ENCODE data around the gene SMYD3.
A peak's percentile ranks its signal among the peaks of the same experiment; 100 is the strongest.

SMYD3 gene

DNA sequence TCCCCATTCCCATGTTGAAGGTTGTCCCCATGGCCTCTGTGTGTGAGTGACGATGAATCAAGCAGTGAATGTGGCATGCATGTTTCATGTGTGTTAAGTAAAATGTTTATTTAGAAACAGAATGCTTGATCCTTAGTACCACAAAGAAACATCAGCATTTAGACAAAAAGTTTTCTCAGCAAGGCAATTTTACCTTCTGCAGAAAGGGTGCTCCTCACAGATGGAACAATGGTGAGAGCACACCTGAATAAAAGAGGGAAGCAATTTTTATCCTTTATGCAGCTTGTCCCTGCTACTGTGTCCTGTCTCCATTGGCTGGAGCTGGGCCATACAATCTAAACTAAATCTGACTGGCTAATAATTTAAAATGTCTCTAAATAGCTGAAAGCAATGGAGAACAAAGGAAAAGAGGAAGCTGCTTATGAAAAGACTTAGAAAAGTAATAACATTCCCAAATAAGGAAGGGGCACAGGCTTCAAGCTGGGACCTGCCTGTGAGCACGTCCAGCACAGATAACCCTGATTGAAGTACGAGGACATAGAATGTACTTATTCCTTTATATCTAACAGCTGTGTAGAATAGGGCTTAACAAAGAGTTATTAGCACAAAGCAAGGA is 8.4 kb upstream of the SMYD3 start:
- DNase-seq = no peak

DNA sequence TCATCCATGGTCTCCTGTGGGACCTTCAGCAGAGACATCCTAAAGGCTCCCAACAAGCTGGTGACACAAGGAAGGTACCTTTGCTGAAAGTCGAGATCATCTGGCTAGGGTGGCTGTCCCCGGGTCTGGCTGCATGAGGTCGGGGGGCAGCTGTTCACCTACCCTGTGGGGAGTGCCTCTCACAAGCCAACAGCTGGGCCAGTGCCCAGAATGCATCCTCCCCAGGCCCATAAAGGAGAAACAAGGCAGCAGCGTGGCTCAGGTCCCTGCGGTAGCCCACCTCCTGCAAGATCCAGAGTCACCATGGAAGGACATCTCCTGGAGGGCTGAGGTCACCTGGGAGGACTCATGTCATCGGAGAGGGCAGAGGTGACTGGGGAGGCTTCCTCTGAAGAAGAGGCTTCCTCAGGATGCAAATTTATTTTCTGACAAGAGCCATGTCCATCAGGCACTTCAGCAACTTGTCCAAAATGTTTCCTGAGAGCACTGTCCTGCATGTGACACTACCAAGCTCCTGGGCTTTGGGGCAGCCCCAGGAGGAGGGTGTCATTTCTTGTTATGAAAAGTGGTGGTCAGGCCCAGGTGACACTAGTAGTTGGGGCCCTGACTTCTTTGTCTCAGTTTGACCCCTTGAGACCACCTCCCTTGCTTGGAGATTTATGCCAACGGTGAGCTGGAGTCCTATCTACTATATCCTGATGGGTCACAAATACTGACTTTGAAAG is 6.7 kb upstream of the SMYD3 start:
- no peak for DNase-seq

DNA sequence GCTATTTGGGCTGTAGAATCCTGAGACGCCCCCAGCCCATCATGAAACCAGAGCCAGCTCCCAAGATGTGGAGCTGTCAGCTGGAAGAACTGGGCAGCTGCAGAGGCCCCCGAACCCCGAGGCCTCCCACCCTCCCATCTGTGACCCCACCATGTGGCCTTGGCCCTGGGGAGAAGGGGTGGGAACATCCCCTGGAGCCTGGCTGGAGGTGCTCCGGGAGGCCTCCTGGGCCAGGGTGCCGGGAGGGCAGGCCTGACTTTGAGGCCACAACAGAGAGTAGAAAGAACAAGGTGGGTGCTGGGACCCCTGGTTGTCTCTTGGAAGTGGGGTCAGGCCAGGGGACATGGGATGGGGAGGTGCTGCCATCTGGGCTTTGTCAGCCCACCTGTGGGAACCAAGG is 6.0 kb upstream of the SMYD3 start:
- no peak for DNase-seq

DNA sequence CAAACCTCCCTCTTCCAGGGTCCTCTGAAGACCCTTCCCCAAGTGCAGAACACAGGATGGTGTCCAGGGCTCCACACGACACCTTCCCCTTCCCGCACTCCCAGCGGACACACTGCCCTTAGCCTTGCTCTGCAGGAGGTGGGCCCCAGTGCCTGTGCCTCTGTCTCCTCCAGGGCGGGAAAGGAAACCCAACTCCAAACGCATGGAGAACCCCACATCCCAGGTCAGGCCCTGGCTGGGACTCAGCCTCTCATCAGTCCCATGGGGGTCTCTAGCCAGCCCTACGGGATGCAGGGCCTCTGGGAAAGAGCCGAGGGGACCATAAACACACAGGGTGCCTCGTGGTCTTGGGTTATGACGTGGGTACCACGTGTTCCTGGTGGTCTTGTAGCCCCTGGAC is 5.6 kb upstream of the SMYD3 start:
- no peak for DNase-seq

DNA sequence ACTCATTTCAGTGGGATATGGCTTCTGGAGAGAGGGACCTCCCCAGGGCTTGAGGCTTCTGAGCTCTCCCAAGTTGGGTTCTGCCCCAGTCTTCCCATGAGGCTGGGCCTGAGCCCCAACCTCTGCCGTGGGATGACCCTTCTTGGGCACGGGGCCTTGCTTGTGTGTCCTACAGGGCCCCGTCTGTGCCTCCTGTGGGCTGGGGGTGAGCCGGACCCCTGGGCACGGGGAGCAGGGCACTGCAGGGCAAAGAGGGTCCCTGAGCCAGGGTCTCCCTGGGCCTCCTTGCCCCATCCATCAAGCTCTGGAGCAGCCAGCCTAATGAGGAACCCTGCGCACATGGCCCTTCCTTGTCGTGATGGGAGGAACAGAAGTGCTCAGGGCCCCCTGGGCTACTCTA is 5.2 kb upstream of the SMYD3 start:
- no peak for DNase-seq

DNA sequence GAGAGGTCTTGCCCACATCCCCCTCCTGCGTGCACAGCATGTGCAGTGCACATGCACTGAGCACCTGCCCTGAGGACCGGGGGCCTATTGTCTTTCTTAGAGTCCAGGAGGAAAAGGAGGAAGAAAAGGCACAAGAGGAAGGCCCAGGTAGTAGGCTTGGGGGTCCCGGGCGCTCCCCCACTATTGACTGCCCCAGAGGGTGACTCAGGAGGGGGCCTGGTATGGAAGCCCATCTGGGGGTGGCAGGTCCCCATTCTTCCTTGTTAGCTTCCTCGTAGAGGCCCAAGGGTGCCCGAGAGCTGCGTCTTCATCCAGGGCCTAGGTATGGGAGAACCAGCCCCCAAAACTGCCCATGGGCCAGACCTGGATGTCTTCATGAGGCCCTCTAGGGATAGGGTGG is 4.1 kb upstream of the SMYD3 start:
- no peak for DNase-seq

DNA sequence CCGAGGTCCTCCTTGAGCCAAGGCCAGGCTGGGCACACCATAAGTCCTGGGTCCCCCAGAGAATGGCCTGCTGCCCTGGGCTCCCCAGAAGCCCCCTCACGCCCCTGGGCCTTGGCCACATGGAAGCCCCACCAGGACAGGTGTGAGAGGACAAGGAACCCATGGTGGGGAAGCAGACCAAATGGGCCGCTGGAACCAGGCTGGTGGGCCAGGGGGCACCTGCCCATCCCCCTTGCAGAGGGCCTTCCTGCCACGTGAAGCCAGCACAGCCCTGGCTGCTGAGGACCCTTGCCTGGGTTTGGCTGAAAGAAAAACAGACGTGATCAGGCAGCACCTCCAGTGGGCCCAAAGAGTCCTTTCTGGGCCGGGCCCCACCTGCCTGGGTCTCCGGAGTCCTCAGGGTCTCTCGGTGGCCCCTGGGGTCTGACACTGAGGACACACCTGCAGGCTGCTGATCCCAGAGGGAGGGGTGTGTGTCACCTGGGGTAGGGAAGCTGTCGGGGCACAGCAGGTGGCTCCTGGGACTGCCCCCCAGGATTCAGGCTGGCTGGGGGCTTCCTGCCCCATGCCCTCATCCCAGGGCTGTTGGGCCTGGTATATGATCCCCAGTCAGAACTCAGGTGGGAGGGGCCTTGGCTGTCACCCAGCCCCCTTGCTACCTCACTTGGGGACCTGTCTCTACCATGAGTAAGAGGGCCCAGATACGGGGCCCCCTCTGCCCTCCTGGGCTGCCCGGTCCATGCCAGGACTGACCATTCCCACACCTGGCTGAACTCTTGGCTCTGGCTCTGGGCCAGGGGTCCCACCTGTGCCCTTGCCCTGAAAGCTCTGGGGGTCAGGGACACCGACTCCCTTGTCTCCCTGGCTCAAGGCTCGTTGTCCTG is 3.3 kb upstream of the SMYD3 start:
- DNase-seq = no peak

DNA sequence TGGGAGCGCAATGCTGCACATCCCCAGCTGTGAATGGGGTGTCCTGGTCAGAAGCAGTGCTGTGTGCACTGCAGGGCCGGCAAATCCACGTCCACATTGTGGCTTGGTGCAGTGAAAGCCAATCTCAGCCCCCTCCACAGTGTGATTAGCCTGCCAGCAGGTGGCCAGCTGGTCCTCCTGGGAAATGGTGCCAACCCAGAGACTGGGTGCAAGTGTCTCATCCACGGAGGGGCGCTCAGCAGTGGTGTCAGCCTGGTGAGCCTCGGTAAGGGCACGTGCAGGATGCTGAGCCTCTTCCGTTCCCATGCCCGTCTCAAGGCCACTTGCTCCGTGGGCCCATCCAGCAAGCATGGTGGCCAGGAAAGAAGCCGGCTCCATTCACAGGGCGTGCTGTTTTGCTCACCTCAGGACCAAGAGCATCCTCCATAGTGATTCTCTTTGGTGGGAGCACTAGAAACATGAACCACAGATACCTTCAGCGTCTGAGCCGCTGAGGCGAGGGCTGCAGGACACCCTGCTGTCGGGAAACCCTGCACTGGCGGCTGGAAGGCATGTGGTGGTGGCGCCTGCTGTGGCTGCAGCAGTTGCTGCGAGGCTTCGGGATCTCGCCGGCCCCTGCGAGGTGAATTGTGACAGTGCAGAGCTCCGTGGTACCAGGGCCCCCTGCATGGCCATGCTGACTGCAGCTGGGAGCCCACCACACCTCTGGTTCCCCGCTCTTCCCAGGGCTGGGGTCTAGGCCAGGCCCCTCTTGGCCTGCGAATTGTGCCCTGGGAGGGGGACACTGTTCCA is 2.0 kb upstream of the SMYD3 start:
- DNase-seq = no peak

DNA sequence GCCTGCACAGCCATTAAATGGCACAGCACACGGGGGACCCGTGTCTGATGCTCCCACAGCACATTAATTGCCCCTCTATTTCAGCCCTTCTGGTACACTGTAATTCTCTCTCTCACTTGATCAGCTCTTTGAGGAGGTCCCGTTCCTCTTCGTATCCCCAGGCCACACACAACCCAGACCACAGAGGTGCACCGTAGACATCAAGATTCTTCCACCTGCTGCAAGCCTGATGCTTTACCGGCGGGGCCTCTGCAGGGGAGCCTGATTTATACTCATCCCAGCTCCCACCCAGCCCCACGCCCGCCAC is 759 bp downstream of the SMYD3 start:
- DNase-seq = no peak

DNA sequence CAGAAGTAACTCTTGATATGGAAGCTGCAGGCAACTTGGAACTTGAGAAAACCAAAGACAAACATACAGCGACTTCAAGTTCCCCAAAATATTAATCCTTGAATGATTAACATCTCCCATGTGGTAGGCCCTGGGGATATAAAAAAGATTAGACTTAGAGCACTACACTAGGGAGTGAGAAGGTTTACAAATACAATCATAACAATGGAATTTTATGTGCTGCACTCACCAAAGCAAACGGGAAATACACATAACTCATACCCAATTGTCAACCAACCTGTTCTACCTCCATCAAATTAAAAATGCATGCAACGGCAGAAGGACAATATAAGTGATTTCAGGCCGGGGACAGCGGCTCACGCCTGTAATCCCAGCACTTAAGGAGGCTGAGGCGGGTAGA is 3.7 kb downstream of the SMYD3 start:
- DNase-seq = peak; percentile 37

DNA sequence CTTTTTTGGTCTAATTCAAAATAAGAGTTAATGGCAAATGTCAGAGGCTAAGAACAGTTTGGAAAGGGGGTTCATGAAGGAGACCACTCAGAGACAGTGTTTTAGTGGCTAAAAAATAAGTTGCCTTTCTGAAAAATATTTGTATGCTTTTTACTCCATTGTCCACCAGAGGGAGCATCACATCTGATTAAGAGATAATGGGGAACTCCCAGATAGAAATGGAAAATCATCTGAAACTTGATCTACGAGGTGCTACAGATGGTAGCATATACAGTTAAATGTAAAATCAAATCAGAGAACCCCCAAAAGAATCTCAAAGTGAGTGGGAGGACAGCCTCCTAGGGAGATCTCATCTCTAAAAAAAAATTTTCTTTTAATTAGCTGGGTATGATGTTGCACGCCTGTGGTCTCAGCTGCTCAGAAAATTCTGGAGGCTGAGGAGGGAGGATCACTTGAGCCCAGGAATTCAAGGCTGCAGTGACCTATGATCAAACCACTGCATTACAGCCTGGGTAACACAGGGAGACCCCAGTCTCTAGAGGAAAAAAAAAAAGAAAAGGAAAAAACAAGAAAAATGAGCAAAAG is 9.7 kb downstream of the SMYD3 start:
- peak; percentile 80 for DNase-seq

DNA sequence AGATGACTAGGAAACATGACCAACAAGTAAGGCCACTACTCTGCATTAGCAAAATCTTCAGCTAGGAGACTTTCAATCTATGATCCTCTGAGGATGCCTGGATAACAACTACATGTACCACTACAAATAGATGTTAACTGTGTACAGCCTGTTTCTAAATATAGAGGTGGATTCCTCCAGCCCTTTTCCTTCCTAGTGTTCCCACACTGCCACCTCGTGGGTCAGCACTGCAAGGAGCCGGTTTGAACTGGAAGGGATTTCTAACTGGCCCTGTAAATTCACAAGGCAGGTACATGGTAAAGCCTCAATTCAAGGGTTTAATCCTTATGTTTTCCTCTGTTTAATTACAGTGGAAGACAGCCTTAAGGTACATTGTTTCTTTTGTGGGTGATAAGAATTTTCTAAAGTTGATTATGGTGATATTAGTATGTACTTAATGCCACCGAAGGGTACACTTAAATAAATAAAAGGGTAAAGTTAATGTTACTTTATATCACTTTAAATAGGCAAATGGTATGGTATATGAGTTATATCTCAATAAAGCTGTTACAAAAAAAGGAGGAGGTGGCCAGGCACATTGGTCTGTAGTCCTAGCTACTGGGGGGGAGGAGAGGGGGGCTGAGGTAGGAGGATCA is 14.4 kb downstream of the SMYD3 start:
- DNase-seq = peak; percentile 57

DNA sequence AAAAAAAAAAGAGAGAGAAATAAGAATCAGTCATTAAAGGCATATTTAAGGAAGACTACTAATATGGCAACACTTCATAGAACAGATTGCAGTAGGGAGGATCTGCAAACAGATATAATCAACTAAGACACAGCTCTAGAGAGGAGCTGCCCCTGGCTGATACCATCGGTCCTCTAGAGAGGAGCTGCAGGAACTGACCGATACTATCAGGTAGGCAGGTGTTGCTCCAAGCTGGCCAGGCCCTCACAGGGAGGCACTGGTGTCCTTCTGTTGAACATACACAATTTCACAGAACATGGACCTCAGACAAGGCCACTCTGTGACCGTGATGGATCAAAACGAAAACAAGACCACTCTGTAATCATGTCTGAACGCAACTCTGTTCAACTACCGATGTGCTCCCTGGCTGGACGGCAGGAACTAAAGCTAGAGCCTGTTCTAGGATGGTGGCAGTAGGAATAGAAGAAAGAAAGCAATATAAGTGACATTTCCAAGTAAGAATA is 15.5 kb downstream of the SMYD3 start:
- no peak for DNase-seq

DNA sequence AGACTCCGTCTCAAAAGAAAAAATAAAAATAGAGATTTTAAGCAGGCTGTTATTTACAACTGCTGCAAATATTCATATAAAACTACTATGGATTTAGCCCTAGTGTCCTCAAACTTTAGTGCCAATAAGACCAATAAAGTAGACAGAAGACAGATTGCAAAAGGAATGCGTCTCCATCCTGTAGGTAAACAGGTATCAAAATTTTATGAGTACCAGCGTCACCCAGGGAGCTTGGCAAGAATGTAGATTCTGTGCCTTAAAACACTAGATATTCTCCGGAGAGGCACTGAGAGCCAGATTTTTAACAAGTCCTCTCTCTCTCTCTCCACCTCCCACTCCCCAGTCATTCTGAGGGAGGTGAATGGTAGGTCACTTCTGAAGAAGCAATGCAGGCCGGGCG is 18.4 kb downstream of the SMYD3 start:
- DNase-seq = no peak

DNA sequence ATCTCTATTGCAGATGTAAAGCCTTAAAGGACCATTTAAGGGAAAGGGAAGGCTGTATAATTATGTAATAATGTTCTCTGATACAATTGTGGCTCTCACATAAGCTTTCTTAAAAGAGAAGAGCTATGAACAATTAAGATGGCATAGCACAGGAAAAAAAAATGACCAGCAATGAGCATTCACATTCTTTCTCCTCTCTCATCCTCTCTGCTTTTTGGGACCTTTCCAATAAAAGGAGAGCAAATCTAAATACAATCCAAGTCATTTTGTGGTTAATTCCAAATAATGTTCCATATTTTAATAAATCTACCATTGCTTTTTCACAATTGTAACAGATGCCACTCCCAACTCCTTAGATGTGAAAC is 23.5 kb downstream of the SMYD3 start:
- DNase-seq = no peak

DNA sequence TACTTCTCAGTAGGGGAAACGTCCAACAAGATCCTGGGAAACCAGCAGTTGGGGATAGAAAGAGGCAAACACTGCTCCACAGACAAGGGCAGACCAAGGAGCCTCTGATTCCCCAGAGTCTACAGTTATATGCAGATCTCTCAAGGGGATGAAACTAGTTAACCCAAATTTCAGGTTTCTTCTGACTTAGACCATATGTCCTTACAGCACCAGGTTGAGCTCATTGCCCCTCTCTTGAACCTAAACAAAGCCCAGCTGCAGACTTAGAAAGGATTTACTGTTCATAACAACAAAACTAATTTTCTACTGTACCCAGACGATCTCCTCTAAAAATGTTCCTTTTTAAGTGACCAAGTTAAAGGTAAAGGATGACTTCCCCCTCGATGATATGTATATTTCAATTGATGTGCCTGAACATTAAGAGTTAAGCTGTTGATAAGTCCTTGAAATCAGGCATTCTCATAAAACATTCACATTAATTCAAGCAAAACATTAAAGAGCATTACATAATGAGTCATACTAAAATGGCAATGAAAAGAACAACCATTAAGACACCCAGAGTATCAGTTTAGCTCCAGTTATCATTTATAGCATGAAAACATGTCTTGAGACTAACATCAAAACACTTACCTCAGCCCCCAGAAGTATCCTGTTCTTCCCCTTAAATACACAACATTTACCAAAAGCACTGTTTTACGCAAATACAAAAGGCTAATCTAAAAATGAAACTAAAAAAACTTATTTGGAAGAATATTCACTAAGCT is 24.1 kb downstream of the SMYD3 start:
- DNase-seq = no peak

DNA sequence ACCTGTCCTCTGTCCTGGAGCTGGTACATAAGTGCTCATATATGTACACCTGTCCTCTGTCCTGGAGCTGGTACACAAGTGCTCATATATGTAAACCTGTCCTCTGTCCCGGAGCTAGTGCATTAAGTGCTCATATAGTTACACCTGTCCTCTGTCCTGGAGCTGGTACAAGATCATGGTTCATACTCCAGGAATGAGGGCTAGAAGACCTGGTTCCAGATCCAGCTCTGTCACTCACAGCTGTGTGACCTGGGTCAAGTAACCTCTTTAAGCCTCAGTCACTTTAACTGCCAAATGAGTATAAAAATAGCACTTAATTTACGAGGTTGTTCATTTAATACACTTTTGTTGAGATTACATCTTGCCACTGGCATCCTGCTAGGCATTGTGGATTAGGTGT is 28.0 kb downstream of the SMYD3 start:
- no peak for DNase-seq

DNA sequence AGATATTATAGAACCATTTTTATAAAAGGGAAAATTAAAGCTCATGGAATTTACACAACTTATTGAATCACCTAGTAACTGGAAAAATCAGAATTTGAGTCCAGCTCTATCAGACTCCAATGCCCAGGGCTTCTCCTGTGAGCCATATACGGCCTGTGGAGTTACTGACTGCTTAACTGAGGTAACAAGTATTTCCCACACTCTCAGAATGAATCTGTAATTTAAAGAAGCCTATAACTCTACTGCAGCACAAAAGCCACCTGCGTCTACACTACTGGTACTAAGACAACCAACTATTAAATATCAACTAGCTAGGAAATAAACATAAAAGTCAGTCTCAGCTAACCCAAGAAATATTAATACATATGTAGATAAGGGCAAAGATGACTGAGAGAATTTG is 29.4 kb downstream of the SMYD3 start:
- DNase-seq = no peak

DNA sequence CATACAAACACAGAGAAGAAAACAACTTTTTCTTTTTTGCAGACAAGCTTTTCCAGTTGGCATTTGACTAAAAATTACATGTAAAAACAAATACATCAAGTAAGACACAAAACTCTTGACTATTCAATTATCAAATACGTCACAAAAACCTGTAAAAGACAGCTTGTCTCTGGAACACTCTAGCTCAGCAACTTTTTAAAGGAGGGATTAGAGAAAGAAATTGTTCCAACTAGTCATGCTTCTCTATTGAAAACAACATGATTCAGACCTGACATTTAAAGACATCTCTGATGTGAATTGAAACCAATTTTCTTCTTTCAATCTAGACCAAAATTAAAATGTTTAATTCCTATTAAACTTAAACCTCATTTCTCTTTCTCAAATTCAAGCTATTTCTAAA is 30.3 kb downstream of the SMYD3 start:
- DNase-seq = no peak

DNA sequence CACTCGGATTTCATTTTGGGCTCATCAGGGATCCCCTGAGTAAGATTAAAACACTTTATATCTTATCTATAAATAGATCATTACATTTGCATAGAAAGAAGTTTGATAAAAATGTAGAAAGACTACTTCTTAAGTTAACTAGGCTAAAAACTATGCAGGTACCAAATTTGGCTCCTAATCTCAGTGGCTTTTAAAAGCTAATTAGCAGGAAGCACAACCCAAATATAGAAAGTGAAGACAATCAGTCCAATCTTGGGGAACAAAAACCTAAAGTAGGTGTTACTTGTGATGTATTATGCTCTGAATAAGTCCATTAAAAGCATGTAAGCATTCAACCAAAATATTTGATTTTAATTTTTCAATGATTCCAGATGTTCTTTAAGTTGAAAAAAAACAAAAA is 35.4 kb downstream of the SMYD3 start:
- no peak for DNase-seq

DNA sequence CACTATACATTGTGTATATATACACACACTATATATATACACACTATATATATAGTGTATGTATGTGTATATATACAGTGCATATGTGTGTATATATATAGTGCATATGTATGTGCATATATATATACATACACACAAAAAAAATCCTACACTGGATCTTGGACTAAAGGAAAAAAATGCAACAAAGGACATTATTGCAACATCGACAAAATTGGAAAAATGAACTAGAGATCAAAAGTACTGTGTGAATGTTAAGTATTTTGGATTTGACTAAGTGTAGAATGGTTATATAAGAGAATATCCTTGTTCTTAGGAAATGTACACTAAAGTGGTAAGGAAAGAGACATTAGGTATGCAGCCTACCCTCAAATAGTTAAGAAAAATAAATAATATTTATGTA is 36.5 kb downstream of the SMYD3 start:
- DNase-seq = no peak

DNA sequence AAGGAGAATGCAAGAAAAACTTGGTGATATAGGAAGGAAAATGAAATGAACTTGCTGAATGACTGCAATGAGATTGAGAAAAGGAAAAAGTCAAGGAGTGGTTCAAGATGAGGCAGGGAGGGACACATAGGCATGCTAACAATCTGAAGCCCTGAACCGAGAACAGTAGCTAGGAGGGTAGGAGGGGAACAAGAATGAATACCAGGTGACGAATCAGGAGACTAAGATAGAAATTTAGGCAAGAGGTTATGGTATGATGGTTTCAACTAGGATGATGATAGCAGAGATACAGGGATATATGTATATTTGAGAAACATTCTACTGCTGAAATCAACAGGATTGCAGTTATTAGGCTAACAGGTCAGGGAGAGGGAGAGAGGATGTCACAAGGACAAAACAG is 44.1 kb downstream of the SMYD3 start:
- no peak for DNase-seq

Data from kidney glomerular epithelial cell (primary cell).